ENCODE results near the gene CGB2.
"Not testable (repeated sequence)": the region's sequence is repeated elsewhere in the genome, so short reads cannot be mapped to it uniquely, and the experiment has no call there.

CGB2 gene

DNA sequence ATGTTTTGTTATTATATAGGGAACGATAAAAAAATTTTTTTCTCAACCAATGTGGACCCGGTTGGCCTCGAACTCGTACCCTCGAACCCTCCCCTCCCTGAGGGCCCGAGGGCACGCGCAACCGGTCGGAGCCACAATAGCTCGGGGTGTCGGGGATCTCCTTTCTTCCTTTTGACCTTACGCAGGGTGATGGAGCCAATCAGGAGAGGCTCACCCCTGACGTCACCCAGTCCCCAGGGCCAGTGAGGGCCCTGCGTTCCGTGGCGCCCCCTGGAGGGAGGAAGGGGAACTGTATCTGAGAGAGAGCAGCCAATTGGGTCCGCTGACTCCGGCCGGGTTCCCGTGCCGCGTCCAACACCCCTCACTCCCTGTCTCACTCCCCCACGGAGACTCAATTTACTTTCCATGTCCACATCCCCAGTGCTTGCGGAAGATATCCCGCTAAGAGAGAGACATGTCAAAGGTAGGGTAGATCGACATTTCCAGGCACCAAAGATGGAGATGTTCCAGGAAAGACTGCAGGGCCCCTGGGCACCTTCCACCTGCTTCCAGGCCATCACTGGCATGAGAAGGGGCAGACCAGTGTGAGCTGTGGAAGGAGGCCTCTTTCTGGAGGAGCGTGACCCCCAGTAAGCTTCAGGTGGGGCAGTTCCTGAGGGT lies at the start of gene CGB2:
CGB2 (plus strand) TSS at position 249 of the 660 bp plus-strand sequence; CDS start at position 455, 206 bp downstream.
- in situ Hi-C loops (cut with MboI; ENCODE audit: low sequenced_read_pairs); H3K36me3 ChIP-seq (replicated peaks); H3K4me1 ChIP-seq; H3K9me3 ChIP-seq; H3K27me3 ChIP-seq (ENCODE audit: low read depth); H3K4me3 ChIP-seq: not testable (repeated sequence)
- DNase-seq (ENCODE audit: low spot score in 2 of 2): peak; percentile 21 to 80

DNA sequence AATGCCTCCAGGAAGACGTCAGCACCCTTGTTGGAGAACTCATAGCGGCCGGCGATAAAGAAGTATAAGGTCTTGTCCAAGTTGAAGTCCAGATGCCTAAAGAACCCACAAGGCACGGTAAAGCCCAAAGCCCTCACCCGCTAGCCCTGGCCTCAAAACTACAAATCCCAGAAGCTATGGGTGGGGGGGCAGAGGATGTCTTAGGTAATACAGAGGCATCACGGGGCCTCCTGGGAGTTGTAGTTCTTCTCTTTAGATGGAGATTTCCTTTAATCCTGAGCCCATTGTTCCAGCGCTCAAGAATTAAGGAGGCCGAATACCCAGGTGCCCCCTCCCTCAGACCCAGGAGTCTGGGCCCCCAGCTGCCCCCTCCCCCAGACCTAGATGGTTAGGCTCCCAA lies 49.4 kb upstream of the CGB2 start:
- in situ Hi-C loops (cut with MboI; ENCODE audit: low sequenced_read_pairs): no loop called here
- Histone ChIP-seq H3K4me3 (no peak overlapping the region), H3K9me3 (no peaks in the 10 kb centered on the region), H3K36me3 (replicated peaks) (peaks cover 60% of the 10 kb centered on the region), H3K27me3 (ENCODE audit: low read depth) (no peaks in the 10 kb centered on the region), H3K4me1 (no peaks in the 10 kb centered on the region)
- peak in 1 of 2 experiments; percentile 40 for DNase-seq (ENCODE audit: low spot score in 2 of 2)

DNA sequence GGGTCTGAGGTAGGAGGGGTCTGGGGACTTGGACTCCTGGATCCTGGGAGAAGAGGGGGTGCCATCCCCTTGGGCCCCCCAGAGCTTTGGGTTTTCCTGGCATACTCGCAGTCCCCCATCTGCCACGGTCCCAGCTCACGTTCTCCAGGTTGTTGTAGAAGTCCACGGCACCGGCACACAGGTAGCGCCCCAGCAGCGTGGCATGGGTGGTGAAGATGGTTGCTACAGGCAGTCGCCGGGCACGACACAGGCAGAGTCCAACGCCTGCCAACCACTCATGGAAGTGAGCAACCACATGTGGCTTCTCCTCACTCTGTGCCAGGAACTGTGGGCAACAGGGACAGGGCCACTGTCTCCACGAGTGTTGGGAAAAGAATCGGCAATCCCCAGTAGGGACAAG lies 46.0 kb upstream of the CGB2 start:
- in situ Hi-C loops (cut with MboI; ENCODE audit: low sequenced_read_pairs): no loop called here
- H3K9me3 ChIP-seq: no peaks in the 10 kb centered on the region
- no peaks in the 10 kb centered on the region for H3K27me3 ChIP-seq (ENCODE audit: low read depth)
- peaks cover 64% of the 10 kb centered on the region for H3K36me3 ChIP-seq (replicated peaks)
- no peaks in the 10 kb centered on the region; the same call in 1 of the 2 replicates for H3K4me1 ChIP-seq
- DNase-seq (ENCODE audit: low spot score in 2 of 2): no peak
- H3K4me3 ChIP-seq: no peak overlapping the region

DNA sequence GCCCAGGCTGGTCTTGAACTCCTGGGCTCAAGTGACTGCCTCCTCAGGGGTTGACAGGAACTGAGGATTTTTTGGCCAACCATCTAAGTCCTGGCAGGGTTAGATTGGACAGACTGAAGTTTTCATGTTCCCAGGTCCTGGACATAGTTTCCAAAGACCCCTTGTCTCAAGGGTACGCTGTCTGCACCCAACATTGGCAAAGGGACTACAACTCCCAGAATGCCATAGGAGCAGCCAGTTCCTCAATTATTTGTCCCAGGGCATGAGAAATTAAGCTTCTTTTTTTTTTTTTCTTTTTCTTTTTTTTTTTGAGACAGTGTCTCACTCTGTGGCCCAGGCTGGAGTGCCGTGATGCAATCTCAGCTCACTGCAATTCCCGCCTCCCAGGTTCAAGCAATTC lies 45.5 kb upstream of the CGB2 start:
- Histone ChIP-seq H3K4me1 (no peaks in the 10 kb centered on the region; the same call in 1 of the 2 replicates), H3K4me3 (no peak overlapping the region), H3K9me3 (no peaks in the 10 kb centered on the region), H3K36me3 (replicated peaks) (peaks cover 67% of the 10 kb centered on the region), H3K27me3 (ENCODE audit: low read depth) (no peaks in the 10 kb centered on the region)
- in situ Hi-C loops (cut with MboI; ENCODE audit: low sequenced_read_pairs): no loop called here
- DNase-seq (ENCODE audit: low spot score in 2 of 2): no peak

DNA sequence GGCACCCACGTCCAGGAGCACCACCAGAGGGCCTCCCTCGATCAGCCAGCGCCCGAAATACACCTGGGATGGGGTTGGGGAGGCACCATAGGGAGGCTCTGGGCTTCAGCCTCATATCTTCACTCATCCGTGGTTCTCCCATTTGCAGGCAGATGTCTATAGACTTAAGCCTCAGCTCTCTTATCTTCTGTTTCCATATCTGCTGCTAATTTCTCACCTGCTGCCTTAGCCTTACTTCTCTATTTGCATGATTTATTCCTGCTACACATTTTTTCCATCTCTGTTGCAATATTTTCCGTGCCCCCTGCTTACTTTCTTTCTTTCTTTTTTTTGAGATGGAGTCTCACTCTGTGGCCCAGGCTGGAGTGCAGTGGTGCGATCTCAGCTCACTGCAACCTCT lies 44.4 kb upstream of the CGB2 start:
- in situ Hi-C loops (cut with MboI; ENCODE audit: low sequenced_read_pairs): no loop called here
- DNase-seq (ENCODE audit: low spot score in 2 of 2): no peak
- no peaks in the 10 kb centered on the region for H3K9me3 ChIP-seq
- H3K27me3 ChIP-seq (ENCODE audit: low read depth): no peaks in the 10 kb centered on the region
- H3K36me3 ChIP-seq (replicated peaks): peaks cover 59% of the 10 kb centered on the region
- H3K4me3 ChIP-seq: no peak overlapping the region
- no peaks in the 10 kb centered on the region; the same call in 1 of the 2 replicates for H3K4me1 ChIP-seq

DNA sequence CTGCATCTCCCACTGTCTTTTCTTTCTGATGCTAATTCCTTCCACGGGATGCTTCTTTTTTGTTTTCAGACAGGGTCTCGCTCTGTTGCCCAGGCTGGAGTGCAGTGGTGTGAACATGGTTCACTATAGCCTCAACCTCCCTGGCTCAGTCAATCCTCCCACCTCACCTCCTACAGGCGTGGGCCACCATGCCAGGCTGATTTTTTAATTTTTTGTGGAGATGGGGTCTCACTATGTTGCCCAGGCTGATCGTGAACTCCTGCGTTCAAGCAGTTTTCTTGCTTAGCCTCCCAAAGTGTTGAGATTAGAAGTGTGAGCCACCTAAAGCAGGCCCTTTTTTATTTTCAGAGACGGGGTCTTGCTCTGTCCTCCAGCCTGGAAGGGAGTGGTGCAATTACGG lies 43.4 kb upstream of the CGB2 start:
- H3K36me3 ChIP-seq (replicated peaks): peaks cover 50% of the 10 kb centered on the region
- H3K4me1 ChIP-seq: no peaks in the 10 kb centered on the region; the same call in 1 of the 2 replicates
- no peaks in the 10 kb centered on the region for H3K27me3 ChIP-seq (ENCODE audit: low read depth)
- no peak for DNase-seq (ENCODE audit: low spot score in 2 of 2)
- in situ Hi-C loops (cut with MboI; ENCODE audit: low sequenced_read_pairs): no loop called here
- H3K9me3 ChIP-seq: no peaks in the 10 kb centered on the region
- no peak overlapping the region for H3K4me3 ChIP-seq

DNA sequence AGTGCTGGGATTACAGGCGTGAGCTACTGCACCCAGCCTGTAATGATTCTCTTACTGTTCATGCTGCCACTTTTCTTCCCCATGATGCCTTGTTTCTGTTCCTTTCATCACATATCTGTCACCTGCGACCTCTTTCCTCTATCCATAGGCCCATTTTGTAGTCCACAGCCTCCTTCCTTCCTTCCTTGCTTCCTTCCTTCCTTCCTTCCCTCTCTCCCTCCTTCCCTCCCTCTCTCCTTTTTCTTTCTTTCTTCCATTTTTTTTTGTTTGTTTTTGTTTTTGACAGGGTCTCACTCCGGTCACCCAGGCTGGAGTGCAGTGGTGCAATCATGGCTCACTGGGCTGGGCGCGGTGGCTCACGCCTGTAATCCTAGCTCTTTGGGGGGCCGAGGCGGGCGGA lies 42.8 kb upstream of the CGB2 start:
- no peak overlapping the region for H3K4me3 ChIP-seq
- no peak for DNase-seq (ENCODE audit: low spot score in 2 of 2)
- no peaks in the 10 kb centered on the region for H3K27me3 ChIP-seq (ENCODE audit: low read depth)
- H3K9me3 ChIP-seq: no peaks in the 10 kb centered on the region
- in situ Hi-C loops (cut with MboI; ENCODE audit: low sequenced_read_pairs): no loop called here
- no peaks in the 10 kb centered on the region; the same call in 1 of the 2 replicates for H3K4me1 ChIP-seq
- peaks cover 44% of the 10 kb centered on the region for H3K36me3 ChIP-seq (replicated peaks)

DNA sequence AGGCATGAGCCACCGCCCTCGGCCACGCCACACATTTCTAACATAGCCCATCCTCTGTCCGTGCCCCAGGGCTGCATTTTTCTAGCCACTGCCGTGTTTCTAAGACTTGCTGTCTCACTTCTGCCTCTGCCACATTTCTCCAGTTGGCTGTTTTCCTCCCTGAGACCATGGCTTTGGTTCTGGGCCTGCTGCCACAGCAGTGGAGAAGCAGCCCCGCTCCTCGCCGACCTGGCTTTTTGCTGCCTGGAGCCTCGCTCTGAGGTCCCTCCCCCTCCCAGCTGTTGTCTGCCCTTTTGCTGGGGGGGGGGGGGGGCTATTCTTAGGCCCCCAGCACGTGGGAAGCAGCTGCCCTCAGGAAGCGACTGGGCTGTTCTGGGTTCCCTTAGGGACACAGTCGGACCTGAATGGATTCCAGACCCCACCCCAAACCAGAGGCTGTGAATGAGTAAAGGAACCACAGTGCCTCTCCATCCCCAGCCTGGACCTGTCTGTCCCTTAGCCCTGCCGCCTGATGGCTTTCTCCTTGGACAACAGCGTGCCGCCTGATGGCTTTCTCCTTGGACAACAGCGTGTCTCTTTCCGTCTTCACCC lies 41.9 kb upstream of the CGB2 start:
- in situ Hi-C loops (cut with MboI; ENCODE audit: low sequenced_read_pairs): no loop called here
- H3K36me3 ChIP-seq (replicated peaks): peaks cover 35% of the 10 kb centered on the region

DNA sequence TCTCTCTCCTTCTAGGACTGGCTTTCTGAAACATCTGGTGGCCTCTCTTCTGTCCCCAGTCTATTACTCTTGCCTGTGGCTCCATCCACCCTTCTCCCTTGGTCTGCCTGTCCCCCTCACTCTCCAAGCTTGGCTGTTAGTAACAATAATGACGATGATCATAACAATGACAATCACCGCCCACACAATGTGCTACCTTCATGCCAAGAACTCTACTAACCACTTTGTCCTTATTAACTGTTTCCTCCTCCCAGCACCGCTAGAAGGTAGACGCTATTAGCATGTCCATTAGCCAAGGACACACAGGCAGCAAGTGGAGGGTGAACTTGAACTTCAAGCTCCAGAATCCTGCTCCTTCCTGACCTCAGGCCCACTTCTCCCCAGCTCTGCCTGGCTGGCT lies 41.3 kb upstream of the CGB2 start:
- H3K4me1 ChIP-seq: peaks cover 3% of the 10 kb centered on the region
- no peak for DNase-seq (ENCODE audit: low spot score in 2 of 2)
- H3K9me3 ChIP-seq: no peaks in the 10 kb centered on the region
- in situ Hi-C loops (cut with MboI; ENCODE audit: low sequenced_read_pairs): no loop called here
- peaks cover 29% of the 10 kb centered on the region for H3K36me3 ChIP-seq (replicated peaks)
- H3K4me3 ChIP-seq: no peak overlapping the region
- H3K27me3 ChIP-seq (ENCODE audit: low read depth): no peaks in the 10 kb centered on the region

More for the DNA sequence above, 41.9 kb upstream of the CGB2 start:
- Histone ChIP-seq H3K4me1 (no peaks in the 10 kb centered on the region; the same call in 1 of the 2 replicates), H3K9me3 (no peaks in the 10 kb centered on the region), H3K4me3 (no peak overlapping the region), H3K27me3 (ENCODE audit: low read depth) (no peaks in the 10 kb centered on the region)
- no peak for DNase-seq (ENCODE audit: low spot score in 2 of 2)

DNA sequence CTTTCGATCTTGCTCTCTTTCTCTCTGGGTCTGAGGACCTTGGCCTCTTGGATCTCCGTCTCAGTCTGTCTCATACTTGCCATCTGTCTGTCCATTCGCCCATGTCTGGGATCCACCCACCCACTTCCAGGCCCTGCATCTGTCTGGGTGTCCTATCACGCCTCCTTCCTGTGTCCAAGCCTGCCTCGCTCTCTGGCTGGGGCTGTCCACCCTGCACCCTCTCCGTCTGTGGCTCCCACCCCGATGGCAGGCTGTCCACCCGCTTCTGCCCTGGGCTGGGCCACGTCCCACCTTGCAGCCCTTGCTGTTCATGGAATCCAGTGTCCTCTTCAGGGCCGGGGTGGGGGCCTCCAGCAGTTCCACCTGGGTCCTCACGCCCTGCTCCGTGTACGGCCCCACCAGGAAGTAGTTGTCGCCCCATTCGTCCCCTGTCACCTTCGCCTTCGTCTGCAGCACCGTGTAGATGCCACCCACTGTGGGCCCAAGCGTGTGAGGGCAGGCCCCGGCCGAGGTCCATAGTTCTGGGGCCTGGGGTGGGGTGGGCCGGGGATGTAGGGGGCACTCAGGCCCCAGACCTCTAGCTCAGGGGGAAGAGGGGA lies 40.6 kb upstream of the CGB2 start:
- no peak for DNase-seq (ENCODE audit: low spot score in 2 of 2)
- Histone ChIP-seq H3K4me1 (peaks cover 3% of the 10 kb centered on the region), H3K9me3 (no peaks in the 10 kb centered on the region), H3K4me3 (no peak overlapping the region), H3K27me3 (ENCODE audit: low read depth) (no peaks in the 10 kb centered on the region), H3K36me3 (replicated peaks) (peaks cover 26% of the 10 kb centered on the region)
- in situ Hi-C loops (cut with MboI; ENCODE audit: low sequenced_read_pairs): no loop called here

DNA sequence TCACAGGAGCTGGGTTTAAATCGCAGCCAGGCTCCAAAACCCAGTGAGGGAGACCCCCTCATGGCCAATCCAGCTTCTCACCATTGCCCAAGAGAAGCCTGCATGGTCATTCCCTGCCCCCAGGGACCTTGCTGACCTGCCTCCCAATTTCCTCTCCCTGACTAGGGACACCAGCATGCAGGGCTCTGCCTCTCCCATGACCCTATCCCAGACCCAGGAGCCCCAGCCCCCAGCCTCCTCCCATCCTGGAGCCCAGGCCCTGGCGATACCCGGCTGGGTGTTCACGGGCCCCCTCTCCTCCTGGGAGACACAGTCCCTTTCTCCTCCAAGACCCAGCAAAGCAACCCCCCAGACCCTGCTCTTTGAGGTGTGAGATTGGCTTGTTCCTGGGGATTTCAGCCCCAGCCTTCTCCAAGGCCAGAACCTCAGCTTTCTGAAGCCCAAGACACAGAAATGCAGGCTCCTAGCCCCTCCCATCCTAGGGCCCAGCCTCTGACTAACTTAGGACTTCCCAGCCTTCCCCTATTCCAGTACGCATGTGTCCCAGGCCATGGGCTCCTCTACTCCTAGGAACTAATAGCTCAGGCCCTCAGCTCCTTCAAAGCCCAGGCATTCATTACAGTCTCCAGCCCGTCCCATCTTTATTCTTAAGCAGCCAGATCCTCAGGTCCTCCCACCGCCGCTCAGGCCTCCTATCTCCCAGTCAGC lies 39.7 kb upstream of the CGB2 start:
- Histone ChIP-seq H3K27me3 (ENCODE audit: low read depth) (no peaks in the 10 kb centered on the region), H3K4me3 (peak overlapping the region; percentile 72), H3K4me1 (peaks cover 3% of the 10 kb centered on the region), H3K9me3 (no peaks in the 10 kb centered on the region), H3K36me3 (replicated peaks) (peaks cover 22% of the 10 kb centered on the region)
- in situ Hi-C loops (cut with MboI; ENCODE audit: low sequenced_read_pairs): no loop called here
- peak; percentile 56 to 74 for DNase-seq (ENCODE audit: low spot score in 2 of 2)

DNA sequence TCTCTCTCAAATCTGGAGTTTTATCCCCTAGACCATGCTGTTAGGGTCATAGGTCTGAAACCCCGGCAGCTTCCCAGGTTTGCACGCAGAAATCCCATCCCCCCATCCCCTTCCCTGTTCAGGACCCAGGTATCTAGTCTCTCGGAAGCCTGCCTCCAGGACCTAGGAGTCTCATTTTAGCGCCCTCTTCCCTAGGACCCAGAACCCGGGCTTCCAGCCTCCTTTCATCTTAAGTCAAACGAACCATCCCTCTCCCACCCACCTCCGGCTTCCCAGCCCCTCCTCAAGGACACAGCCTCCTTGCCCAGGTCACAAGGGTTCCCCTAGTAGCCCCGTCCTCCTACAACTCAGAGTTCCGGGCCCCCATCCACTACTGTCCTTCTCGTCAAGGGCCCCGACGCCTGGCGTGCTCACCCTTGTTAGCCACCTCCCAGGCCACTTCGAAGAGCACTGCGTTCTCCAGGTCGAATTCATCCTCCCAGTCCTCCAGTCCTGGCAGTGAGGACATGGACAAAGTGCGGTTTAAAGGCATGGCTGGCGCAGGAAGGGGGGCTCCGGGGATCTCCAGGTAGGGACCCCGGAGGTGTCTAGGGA lies 39.0 kb upstream of the CGB2 start:
- Histone ChIP-seq H3K27me3 (ENCODE audit: low read depth) (no peaks in the 10 kb centered on the region), H3K4me3 (peak overlapping the region; percentile 72), H3K4me1 (peaks cover 3% of the 10 kb centered on the region), H3K36me3 (replicated peaks) (peaks cover 18% of the 10 kb centered on the region), H3K9me3 (no peaks in the 10 kb centered on the region)
- DNase-seq (ENCODE audit: low spot score in 2 of 2): peak in 1 of 2 experiments; percentile 36
- in situ Hi-C loops (cut with MboI; ENCODE audit: low sequenced_read_pairs): no loop called here

DNA sequence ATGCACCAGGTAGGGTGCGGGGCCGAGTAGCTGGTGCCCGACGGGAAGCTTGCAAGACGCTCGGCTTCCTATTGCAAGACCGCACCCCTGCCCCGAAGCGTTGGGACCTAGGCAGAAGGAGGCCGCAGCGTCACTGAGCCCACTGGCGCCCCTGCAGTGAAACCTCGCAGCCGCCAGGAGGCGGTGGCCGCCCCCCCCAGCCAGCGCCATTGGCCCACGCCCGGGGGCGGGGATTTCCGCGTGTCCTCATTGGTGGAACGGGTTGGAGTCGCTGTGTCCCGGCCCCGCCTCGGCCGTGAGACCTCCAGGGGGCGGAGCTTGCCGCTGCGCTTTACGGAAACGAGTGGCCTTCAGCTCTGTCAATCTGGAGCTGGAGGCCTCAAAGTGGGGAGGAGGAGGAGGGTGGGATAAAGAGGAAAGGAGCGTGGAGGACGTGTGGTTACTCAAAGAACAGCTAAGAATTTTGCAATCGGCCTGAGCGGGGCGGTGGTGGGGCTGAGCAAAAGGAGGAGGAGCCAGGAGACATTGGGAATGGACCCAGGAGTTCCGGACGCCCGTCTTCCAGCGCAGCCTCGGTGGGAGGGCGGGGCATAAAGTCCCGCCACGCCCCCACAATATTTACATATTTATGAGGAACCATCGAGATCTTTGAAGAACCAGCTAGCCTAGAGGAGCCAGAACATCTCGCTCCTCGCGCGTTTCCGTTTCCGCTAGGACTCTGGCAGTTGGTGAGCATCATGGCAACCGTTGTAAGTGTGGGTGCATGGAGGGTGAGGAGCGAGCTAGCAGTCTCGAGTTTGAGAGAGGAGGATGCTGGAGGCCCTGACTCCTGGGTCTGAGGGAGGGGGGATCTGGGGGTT lies 38.3 kb upstream of the CGB2 start, which contains the start of the genes GYS1 and RUVBL2:
GYS1 (minus strand) TSS at position 135 of the 860 bp plus-strand sequence. CDS start 197 bp downstream, outside the sequence.
RUVBL2 (plus strand) TSS at position 713 of the 860 bp plus-strand sequence; CDS start at position 738, 25 bp downstream.
- in situ Hi-C loops (cut with MboI; ENCODE audit: low sequenced_read_pairs): no loop called here
- Histone ChIP-seq H3K36me3 (replicated peaks) (peaks cover 11% of the 10 kb centered on the region), H3K4me3 (peak within 1 kb of the TSS; percentile 72), H3K4me1 (peaks cover 3% of the 10 kb centered on the region), H3K9me3 (no peaks in the 10 kb centered on the region), H3K27me3 (ENCODE audit: low read depth) (no peaks in the 10 kb centered on the region)
- DNase-seq (ENCODE audit: low spot score in 2 of 2): peak; percentile 97 to 100
